IMR-90 (cell line): ENCODE results near the gene TBC1D8.

Experiments
- BHLHE40 ChIP-seq: fragments of 150-350 bp; IDR thresholded peaks from 2 replicates; pipeline ENCODE4 v1.6.1; 2016; ENCODE audit warnings: mild to moderate bottlenecking, low read depth, low read length
- CEBPB ChIP-seq: IDR thresholded peaks from 2 replicates; pipeline ENCODE4 v1.6.1; 2012; ENCODE audit warnings: low read depth, low read length, improper control_type of control experiment
- CHD1 ChIP-seq: IDR thresholded peaks from 2 replicates; pipeline ENCODE4 v1.6.1; 2012; ENCODE audit warnings: low read depth, low read length, improper control_type of control experiment
- MAFK ChIP-seq: IDR thresholded peaks from 2 replicates; pipeline ENCODE4 v1.6.1; 2012; ENCODE audit warnings: low read depth, low read length, improper control_type of control experiment
- NFE2L2 ChIP-seq: fragments of 150-350 bp; IDR thresholded peaks from 2 replicates; pipeline ENCODE4 v1.6.1; 2016; ENCODE audit warnings: low read depth, mild to moderate bottlenecking, low read length
- POLR2A ChIP-seq: IDR thresholded peaks from 2 replicates; pipeline ENCODE4 v1.6.1; 2012; ENCODE audit warnings: mild to moderate bottlenecking, low read depth, low read length
- RAD21 ChIP-seq: IDR thresholded peaks from 2 replicates; pipeline ENCODE4 v1.6.1; 2012; ENCODE audit warnings: low read length, improper control_type of control experiment
- RFX5 ChIP-seq: IDR thresholded peaks from 2 replicates; pipeline ENCODE4 v1.8.0; 2012; ENCODE audit warnings: low read depth, mild to moderate bottlenecking, low read length, moderate library complexity
- SMC3 ChIP-seq: fragments of 150-350 bp; IDR thresholded peaks from 2 replicates; pipeline ENCODE4 v1.6.1; 2016; ENCODE audit warnings: low read depth, mild to moderate bottlenecking, antibody characterized with exemption, low read length, moderate library complexity
- TF ChIP-seq, protein P1 (sequence below): conservative IDR thresholded peaks from 2 replicates; pipeline ENCODE4 v1.5.1; 2012; ENCODE audit warnings: mild to moderate bottlenecking, low read depth, low read length, improper control_type of control experiment

DNA sequence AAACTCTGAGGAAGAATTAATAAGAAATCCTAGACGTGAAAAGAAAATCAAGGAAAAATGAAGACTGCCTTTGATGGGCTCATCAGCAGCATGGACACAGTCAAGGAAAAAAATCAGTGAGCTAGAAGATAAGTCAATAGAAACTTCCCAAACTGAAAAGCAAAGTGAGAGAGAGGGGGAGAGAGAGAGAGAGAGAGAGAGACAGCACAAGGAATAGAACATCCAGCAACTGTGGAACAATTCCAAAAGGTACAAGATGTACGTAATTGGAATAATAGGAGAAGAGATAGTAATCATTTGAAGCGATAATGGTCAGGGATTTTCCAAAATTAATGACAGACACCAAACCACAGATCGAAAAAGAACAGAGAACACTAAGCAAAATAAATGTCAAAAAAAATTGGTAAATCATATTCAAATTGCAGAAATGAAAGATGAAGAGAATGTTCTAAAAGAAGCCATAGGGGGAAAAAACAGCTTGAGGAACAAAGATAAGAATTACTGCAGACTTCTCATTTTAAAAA, 54.5 kb downstream of the TBC1D8 start:
- TF ChIP-seq SMC3 (no peak), POLR2A (no peak), MAFK (no peak), RFX5 (no peak), BHLHE40 (no peak), NFE2L2 (no peak), RAD21 (no peak), CHD1 (no peak), CEBPB (no peak)
- TF ChIP-seq, protein P1, sequence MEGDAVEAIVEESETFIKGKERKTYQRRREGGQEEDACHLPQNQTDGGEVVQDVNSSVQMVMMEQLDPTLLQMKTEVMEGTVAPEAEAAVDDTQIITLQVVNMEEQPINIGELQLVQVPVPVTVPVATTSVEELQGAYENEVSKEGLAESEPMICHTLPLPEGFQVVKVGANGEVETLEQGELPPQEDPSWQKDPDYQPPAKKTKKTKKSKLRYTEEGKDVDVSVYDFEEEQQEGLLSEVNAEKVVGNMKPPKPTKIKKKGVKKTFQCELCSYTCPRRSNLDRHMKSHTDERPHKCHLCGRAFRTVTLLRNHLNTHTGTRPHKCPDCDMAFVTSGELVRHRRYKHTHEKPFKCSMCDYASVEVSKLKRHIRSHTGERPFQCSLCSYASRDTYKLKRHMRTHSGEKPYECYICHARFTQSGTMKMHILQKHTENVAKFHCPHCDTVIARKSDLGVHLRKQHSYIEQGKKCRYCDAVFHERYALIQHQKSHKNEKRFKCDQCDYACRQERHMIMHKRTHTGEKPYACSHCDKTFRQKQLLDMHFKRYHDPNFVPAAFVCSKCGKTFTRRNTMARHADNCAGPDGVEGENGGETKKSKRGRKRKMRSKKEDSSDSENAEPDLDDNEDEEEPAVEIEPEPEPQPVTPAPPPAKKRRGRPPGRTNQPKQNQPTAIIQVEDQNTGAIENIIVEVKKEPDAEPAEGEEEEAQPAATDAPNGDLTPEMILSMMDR = no peak
